CD4-positive, alpha-beta T cell treated with Interleukin-17A for 4 hours (primary cell): ENCODE measurements around the gene KAZN.

Experiments
- DNase-seq: peaks from one replicate; pipeline ENCODE4 v3.0.0-alpha.2; 2020; ENCODE audit warnings: mixed read lengths

Gene KAZN

DNA sequence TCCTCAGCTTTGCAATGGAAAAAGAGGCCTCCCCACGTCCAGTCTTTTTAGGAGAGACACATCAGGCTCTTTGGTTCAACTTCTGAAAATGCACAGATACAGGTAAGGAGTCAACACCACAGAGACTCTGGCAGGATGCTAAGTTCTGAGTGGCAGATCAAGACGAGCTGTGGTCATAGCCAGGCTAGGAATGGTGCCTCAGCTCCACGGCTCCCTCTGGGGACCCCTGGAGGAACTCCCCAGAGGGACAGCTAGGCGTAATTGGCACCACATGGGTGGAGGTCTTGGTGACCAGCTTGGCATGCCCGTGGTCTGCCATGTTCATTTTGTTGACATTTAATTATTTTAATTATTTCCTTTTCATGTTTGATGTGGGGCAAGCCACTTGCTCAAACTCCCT lies 206.1 kb downstream of the KAZN start:
- no peak for DNase-seq

DNA sequence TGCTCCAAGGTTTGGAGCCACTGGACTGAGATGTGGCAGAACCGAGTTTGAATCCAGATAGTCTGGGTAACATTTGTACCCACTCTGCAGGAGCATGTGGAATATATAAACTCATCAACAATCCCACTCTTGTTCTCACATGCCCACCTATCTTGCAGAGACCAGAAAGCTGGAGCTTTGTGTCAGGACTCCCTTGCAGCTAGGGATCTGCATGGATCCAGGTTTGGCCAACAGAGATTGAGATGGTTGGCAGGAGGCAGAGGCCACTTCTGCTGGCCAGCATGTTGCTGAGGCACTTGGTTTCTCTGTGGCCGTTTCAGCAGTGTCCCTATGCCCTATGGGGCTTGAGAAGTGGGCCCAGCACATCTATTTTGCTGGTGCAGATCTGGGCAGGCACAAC lies 208.3 kb downstream of the KAZN start:
- DNase-seq, result no peak

DNA sequence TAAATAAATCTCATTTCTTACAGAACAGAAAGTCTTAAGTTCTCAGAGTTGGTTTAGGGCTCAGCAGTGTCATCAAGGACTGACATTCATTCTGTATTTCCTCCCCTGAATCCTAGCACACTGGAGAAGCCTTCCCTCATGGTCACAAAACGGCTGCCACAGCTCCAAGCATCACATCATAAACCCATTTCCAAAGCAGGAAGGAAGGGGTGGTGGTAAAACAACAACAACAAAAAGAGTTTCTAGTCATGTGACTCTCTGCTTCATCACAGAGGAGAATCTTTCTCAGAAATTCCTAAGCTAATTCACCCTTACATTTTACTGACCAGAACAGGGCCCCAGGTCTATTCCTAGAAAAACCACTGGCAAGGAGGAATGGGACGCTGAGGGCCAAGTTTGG lies 210.3 kb downstream of the KAZN start:
- DNase-seq, result no peak

DNA sequence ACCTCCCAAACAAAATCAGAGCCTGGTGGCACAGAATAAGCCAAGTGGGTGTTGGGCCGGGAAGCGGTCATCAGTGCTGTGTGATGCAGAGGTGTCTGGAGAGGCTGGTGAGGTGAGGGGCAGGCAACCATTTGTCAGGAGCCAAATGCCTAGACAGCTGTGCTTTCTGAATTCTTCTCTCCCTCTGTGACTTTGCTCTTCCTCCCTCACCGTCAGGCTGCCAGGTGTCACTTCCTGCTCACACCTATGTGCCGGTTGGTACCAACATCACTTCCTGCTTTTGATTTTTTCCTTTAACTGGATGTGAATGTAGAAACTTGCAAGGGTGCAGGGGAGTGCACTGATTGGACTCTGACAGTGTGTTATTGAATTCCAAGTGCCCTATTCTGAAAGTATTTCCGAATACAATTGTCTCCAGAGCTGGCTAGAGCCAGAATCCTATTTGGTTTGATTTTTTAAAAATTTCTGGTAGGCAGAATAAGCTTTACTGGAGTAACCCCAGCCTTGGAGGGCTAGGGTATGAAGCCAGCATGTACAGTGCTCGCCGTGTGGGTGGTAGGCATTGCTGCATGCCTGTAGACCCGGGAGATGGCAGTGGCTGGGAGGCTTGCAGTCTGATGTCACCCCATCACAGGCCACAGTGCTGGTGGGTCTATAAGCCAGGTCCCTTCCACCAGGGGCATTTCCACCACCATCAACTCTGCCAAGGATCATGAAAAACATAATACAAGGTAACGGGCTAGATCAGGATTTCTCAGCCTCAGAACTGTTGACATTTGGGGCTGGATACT lies 210.9 kb downstream of the KAZN start:
- DNase-seq, result no peak

DNA sequence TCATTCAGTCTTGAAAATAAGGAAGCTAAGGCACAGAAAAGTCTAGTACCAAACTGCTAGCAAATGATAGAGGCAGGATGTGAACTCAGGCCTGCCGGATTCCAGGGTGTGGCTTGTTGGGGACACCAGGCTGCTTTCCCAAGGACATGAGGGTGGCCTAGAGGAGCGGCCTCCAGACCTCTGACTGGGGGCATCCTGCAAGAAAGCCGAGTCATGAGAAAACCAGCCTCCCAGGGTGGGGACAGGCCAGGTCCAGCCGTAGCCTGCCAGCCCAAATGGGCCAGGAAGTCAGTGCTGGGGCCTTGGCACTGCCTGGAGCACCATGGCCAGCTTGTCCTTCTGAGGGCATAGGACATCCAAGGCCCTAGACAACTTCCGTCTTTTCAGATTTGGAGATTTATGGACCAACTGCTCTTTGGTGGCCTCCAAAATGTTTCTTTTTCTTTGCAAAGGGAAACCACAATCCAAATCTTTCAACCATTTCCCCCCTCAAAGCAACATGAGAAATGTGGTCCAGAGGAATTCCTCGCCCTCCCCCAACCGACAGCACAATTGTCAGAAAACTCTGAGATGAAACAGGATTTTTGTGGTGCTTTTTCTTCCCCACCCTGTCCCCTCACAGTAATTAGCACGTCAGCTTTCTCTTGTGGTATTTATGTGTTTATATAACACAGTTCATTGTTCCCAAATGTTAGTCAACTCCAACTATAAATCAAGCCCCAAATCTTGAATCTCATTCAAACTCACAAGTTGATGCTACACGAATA lies 212.3 kb downstream of the KAZN start:
- no peak for DNase-seq

DNA sequence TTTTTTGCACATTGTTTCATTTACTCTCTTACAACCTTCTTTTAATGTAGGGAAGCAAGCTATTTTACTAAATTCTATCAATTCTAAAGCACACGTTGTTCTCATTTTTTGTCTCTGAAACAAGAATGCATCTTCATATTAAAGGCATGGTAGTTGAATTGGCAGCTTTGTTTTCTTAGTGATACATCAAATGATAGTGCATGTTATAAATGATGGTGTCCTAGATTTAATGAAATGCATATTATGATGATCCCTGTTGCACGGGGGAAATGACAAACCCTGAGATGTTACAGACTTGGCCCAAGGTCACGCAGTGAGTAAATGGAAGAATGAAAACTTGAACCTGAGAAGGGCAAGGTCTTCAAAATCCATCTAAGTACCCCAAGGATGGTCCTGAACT lies 213.1 kb downstream of the KAZN start:
- DNase-seq, result no peak

DNA sequence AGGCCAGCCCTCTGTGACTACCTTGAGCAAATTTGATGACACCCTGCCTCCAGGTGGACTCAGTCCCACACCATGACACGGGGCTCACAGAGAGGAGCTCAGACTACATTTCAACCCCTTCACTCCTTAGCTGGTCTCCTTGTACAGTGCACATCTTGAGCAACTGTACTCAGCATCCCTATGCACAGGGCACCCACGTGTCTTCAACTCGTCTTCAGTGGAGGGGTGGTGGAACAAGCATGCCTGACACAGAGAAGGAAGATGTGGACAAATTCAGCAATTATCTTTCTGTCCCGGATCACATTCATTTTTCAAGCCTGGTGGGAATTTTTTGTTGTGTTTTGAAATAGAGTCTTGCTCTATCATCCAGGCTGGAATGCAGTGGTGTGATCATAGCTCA lies 213.7 kb downstream of the KAZN start:
- no peak for DNase-seq

DNA sequence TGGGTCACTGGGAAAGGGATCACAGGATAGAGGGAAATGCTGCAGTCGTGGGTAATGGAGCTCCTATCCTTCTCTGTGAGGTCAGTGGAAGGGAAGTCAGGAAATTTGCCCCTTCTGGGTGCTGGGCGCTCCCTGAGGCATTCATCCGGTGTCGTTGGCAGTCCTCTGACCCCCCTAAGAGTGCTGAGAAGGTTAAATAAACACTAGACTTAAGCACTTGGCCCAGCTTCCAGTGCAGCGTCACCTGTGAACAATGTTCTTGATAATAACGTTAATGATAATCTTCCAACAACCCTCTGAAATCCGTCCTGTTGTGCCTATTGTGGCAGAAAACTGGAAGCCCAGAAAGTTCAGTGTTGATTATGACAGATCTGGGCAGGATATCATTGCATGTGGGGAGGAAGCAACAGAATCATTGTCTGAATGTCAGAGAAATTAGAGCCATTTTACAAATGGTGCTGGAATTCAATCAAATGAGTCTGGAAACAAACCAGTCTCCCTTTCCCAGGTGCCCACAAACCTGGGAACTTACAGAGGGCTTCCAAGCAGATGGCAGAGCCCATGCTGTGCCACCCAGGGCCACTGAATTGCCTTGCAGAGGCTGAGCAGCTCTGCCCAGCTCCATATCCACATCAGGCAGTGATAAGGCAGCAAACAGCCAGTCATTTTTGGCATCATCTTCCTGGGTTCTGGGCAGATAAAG lies 216.8 kb downstream of the KAZN start:
- no peak for DNase-seq

DNA sequence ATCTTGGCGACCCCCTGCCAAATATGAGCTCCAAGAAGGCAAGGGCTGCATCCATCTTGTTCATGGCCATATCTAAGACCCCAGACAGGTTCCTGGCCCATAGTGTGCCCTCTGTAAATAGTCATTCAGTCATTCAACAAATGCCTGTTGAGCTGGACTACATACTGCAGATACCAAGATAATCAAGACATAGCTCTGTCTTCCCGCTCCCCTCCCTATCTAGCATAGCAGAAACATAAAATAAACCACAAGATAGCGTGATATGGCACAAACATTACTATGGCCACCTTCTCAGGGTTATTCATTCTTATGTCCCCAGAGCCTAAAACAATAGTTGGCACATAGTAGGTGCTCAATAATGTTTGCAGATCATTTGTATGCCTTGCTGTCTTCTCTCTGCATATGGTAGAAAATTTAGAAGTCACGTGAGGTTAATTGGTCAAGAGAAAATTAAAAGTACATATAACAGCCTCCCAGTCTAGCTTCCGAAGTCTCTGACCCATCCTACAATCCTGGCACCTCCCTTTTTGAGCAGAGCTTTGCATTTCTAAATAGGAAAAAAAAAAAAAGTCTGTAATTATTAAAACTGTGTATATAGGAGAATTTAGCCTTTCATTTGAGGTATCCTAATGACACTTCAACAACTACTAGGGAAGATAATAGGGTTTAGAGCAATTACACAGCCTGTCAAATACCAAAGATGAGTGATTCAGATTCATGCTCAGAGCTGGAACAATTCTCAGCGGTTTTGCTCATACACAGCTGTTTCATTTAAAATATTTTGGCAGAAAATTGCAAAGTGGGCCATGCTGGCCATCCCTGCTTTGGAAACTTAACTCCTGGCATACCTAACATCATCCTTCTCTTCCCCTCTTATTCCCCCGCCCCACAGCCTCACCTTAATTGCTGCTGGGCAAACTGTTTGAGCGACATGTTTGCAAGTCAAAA lies 219.0 kb downstream of the KAZN start:
- no peak for DNase-seq

DNA sequence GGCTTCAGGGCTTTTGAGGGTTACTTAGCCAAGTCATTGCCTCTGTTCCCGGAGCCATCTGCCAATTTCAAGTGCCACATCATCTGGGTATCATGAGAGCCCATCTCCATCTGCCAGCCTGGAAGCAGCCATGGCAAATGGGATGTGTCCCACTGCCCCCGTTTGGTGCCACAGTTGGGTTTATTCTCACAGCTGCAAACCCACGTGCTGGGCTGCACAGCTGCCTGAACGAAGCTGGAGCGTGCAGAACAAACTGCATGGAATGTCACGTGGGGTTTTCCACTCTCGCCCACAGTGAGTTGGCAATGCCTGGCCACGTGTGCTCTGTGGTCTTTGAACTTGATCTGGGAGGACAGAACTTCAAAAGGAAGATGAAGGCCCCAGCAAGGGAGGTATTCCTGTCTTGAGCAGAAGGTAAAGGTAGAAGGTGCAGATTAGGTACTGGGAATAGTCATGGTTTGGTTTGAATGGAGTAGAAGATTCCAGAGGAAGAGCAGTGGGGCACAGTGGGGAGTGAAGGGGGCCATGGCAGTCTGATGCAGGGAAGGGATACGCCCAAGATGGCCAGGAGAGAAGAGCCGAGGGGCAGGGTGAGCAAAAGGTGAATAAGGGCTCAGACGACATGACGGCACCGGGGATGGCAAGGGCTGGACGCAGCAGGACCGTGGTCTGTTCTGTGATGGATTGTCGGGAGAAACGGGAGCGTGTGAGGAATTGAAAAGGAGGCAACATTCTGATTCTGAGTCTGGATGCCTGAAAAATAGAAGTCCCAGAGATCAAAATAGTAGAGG lies 222.0 kb downstream of the KAZN start:
- DNase-seq, result no peak

DNA sequence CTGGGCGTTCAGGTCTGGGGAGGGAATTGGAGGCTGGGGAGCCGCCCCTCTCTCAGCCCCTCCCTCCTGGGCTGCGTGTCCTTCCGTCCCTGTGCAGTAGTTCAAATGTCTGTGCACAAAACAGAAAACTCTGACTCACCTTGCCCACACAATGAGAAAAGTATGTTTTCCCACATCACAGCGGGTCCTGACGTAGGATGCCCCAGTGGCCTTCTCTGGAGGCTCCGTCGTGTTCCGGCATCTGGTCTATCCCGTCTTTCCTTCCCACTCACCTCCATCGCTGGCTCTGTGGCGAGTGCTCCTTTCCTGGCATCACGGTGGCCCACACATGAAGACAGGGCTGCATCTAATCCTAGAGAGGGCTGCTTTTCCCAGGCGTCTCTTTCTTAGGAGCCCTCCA lies 224.0 kb downstream of the KAZN start:
- DNase-seq, result no peak

DNA sequence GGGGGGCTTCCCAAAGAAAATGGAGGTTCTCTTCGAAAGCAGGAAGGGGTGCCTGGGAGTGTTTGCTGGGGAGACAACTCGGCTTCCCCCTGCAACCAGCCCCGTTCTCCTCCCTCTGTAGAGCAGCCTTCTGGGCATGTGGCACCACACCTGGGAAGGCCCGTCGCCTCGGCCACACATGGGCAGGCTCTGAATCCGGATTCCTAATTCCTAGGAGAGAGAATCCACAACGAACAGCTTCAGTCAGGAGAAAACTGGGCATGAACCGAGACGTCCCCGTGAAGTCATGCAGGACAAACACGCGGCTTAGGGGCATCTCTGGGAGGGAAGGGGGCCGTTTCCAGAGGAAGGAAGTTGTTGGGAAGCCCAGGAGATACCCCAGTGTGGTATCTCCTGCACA lies 224.5 kb downstream of the KAZN start:
- DNase-seq, result no peak

DNA sequence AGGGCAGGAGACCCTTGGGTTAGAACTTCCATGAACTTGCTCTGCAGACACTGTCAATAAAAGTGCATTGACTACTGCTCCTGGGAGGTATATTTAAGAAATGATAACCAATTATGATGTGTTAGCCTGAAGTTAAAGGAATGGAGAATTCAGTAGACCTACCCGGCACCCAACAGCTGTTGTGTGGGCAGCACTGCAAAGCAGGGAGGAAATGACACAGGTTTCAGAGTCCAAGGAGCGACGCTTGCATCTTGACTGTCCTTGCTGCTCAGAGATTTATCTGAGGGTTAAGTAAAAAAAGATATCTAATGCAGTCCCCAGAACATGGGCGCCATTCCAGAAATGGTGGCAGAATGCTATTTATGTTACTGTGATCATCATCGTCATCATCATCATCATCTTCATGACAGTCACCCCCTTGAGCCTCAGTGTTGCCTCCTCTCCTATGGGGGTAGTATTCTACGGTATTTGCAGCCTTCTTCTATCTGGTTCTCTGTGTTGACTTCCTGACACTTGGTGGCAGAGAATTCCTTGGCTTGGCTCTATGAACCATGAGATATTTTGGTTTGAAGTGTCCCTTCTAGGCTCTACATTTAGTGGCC lies 225.9 kb downstream of the KAZN start:
- DNase-seq, result no peak

DNA sequence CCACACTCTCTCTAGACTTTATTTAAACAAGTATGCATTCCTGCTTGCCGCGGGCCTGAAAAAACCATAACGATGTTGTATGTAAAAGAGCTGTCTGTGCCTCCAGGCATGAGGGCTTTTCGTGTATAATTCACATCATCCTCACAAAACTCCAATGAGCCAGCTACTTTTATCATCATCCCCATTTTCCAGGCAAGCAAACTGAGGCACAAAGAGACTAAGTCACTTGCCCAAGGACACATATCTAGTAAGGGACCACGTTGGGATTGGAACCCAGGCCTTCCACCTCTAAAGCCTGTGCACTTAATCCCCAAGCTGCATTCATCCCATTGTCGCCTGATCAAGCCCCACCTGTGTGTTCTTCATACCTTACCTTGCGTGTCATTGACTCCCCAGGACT lies 226.9 kb downstream of the KAZN start:
- DNase-seq, result no peak

DNA sequence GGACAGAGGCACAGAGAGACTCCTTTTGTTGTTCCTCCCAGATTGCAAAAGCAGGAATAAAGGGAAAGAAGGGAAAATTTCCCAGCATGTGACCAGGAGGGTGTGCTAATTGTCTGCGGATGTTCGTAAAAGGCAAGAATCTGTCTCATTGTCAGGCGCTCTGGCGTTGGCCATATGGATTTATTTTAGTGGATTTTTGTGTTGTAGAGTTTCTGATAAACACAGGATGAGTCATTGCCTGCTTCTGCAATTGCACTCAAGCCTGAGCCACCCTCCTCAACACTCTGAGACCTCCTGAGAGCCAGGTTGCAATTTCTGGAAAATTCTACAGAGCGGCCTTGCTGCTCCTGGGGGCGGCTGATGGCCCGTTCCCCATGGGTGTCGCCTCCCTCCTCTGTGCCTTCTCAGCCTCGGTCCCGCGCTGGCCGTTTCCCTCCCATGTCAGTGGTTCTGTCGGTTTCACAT lies 227.7 kb downstream of the KAZN start:
- no peak for DNase-seq

DNA sequence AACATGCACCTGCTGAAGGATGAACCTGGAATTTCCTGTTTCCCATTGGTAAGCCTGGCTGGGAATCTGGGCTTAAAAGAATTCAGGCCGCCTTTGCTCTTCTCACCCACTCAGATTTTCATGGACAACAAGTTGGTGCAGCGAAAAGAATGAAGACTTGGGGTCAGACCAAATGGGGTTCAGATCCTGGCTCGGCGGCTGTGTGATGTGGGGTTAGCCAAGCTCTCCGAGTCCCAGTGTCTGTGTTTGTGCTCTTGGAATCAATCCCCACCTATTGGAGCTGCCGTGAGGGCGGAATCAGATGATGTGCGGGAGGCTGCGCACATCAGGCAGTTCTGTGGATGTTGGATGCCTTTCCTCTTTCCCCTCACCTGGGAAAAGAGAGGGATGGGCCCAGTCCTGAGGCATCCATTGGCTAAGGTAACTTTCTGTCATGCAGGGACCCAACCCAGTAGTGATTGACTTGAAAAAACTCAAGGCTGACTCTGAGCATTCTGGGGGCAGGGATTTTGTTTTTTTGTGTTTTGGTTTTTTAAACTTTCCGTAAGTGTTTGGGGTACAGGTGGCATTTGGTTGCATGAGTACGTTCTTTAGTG lies 228.3 kb downstream of the KAZN start:
- DNase-seq, result no peak

DNA sequence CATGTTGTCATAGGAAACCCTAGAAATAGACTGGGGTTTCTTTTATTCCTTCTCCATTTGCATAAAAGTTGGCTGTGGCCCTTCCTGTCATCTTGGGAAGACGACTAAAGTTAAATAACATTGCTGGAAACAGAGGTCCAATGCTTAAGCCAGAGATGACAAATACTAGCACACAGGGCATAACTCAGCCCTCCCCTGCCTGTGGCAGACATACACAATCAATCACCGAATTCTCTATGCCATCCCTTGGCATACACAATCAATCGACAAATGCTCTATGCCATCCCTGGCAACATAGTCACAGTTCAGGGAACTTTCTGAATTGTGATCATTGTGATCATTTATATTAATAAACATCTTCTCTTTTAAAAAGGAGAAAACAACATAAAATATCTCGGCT lies 229.4 kb downstream of the KAZN start:
- no peak for DNase-seq

DNA sequence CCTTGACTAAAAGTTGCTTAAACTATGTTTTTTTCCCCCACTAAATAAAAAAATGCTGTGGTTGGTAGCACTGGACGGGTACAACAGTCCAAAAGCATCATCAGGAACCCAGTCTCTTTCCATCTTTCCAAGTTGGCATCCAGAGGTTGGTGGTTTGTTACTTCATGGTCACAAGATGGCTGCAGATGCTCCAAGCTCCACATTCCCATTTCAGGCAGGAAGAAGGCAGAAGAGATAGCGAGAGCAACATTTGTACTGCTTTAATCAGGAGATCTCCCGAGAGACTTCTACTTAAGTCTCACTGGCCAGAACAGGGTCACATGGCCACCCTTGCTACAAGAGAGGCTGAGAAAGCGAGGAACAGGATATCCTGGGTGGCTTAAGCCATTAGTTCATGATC lies 230.2 kb downstream of the KAZN start:
- DNase-seq, result no peak

DNA sequence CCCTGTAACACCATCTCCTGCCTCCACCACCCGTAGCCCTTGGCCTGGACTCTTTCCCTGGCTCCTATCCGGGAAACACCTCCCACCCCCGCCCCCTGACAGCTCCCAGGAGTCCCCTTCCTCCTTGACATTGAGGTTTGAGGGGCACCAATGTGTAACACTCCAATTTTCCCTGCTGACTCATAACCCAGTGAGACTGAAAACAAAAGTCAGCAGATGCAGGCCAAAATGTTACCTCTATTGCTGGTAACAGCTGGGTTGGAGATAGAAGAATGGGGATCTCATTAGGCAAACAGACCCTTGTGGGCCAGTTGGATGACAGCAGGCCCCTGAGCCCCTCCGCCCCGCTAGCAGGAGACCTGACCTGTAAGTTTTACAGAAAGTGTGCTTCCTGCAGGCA lies 237.2 kb downstream of the KAZN start:
- DNase-seq, result no peak

DNA sequence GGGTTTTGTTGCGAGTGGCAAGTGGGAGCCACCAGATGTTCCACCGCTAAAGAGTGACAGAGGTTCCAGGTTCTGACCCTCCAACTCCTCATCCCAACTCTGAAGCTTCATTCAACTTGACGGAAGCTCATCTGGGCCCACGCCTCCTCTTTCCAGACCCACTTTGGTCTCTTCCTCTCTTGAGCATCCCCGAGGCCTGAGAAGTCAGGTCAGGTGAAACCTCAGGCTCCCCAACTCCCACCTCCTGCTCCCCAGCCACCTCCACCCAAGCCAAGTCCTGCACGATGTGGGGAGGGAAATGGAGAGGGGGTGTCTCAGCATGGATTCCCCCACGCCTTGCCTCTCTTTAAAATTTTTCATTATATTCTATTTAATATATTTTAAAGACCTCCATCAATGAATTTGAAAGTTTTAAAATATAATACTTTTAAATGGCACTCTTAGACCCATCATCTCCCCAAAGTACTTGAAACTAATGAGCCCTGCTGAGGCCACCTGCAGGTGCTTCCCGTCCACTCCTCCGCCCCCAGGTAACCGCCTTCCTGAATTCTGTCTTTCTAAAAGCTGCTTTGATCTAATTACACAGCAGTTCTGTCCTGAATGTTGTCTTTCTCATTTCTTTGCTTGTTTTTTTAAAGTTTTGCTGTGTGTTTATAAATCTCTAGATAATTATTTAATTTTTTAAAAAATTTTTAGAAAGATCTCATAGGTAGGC lies 238.1 kb downstream of the KAZN start:
- no peak for DNase-seq
